ENCODE results near the gene CIART. TPM values are rescaled to one million over a fixed set of nuclear protein-coding genes. Genes with fewer than 3 reads are reported as not detected.
"Not testable (repeated sequence)": the region's sequence is repeated elsewhere in the genome, so short reads cannot be mapped to it uniquely, and the experiment has no call there.

CIART gene
- total and polyA plus RNA-seq, 5 donors from 2014 or later, result 0.56 to 2.2 (median 1.2) TPM

GRCh38 chr1:150235852-150236613 is 46.3 kb upstream of the CIART start, which contains the start of gene ANP32E:
Gene ANP32E, minus strand, starts transcription at chr1:150236112. Its CDS starts 326 bp downstream, at chr1:150235786.
- Histone ChIP-seq H3K4me3 (ENCODE audit: low read depth, low read length) (peak within 1 kb of the TSS; percentile 99), H3K9me3 (ENCODE audit: control insufficient read depth in 2 of 2, low read length in 2 of 2) (no peaks in the 10 kb centered on the region), H3K4me1 (ENCODE audit: control insufficient read depth, insufficient read depth, low read length, poor library complexity, severe bottlenecking) (peaks cover 20% of the 10 kb centered on the region), H3K27ac (ENCODE audit: insufficient read depth, low read length, poor library complexity, severe bottlenecking) (peak within 1 kb of the TSS; percentile 98), H3K27me3 (ENCODE audit: control insufficient read depth, insufficient read depth, low read length) (no peaks in the 10 kb centered on the region), H3K36me3 (ENCODE audit: control insufficient read depth, insufficient read depth, low read length) (no peaks in the 10 kb centered on the region)
- Mint-ChIP-seq H3K27ac (peak within 1 kb of the TSS in 2 of 3 donors; percentile 98 to 99), H3K4me3 (peak within 1 kb of the TSS in 1 of 4 donors; percentile 99), H3K27me3 (no peaks in the 10 kb centered on the region), H3K36me3 (peaks cover 5% of the 10 kb centered on the region), H3K9me3 (no peaks in the 10 kb centered on the region), H3K4me1 (peaks cover 9 to 21% (median 15%) of the 10 kb centered on the region in 4 donors)
- peak; percentile 92 to 94 for ATAC-seq (ENCODE audit: low read depth in 2 of 2)
- peak; percentile 90 to 99 (median 98) for DNase-seq

- Histone ChIP-seq H3K4me1 (ENCODE audit: control insufficient read depth, insufficient read depth, low read length, poor library complexity, severe bottlenecking) (peaks cover 20% of the 10 kb centered on the region), H3K27ac (ENCODE audit: insufficient read depth, low read length, poor library complexity, severe bottlenecking) (peak overlapping the region; percentile 63), H3K36me3 (ENCODE audit: control insufficient read depth, insufficient read depth, low read length) (no peaks in the 10 kb centered on the region), H3K27me3 (ENCODE audit: control insufficient read depth, insufficient read depth, low read length) (no peaks in the 10 kb centered on the region), H3K9me3 (ENCODE audit: control insufficient read depth in 2 of 2, low read length in 2 of 2) (no peaks in the 10 kb centered on the region), H3K4me3 (ENCODE audit: low read depth, low read length) (peak overlapping the region; percentile 99)
- peaks cover 5% of the 10 kb centered on the region for H3K36me3 Mint-ChIP-seq
- H3K27ac Mint-ChIP-seq, result no peak overlapping the region
- H3K4me1 Mint-ChIP-seq, result peaks cover 9 to 21% (median 15%) of the 10 kb centered on the region in 4 donors
- no peaks in the 10 kb centered on the region for H3K27me3 Mint-ChIP-seq
- H3K4me3 Mint-ChIP-seq, result no peak overlapping the region
- ATAC-seq (ENCODE audit: low read depth in 2 of 2) (no peak), DNase-seq (no peak)
- no peaks in the 10 kb centered on the region for H3K9me3 Mint-ChIP-seq
Measured at GRCh38 chr1:150236614-150237100, 45.7 kb upstream of the CIART start.

- H3K36me3 ChIP-seq (ENCODE audit: control insufficient read depth, insufficient read depth, low read length); H3K27me3 ChIP-seq (ENCODE audit: control insufficient read depth, insufficient read depth, low read length); ATAC-seq (ENCODE audit: low read depth in 2 of 2); H3K27me3 Mint-ChIP-seq; H3K27ac ChIP-seq (ENCODE audit: insufficient read depth, low read length, poor library complexity, severe bottlenecking); DNase-seq; H3K9me3 Mint-ChIP-seq; H3K36me3 Mint-ChIP-seq; H3K9me3 ChIP-seq (ENCODE audit: control insufficient read depth in 2 of 2, low read length in 2 of 2); H3K27ac Mint-ChIP-seq; H3K4me3 ChIP-seq (ENCODE audit: low read depth, low read length): not testable (repeated sequence)
- H3K4me1 Mint-ChIP-seq, result peaks cover 9 to 21% (median 15%) of the 10 kb centered on the region in 4 donors
- H3K4me3 Mint-ChIP-seq, result peak overlapping the region in 1 of 4 donors; percentile 44
- H3K4me1 ChIP-seq (ENCODE audit: control insufficient read depth, insufficient read depth, low read length, poor library complexity, severe bottlenecking), result peaks cover 20% of the 10 kb centered on the region
Measured at GRCh38 chr1:150237176-150237575, 45.2 kb upstream of the CIART start.

- no peaks in the 10 kb centered on the region for H3K36me3 ChIP-seq (ENCODE audit: control insufficient read depth, insufficient read depth, low read length)
- no peak for ATAC-seq (ENCODE audit: low read depth in 2 of 2)
- peaks cover 20% of the 10 kb centered on the region for H3K4me1 ChIP-seq (ENCODE audit: control insufficient read depth, insufficient read depth, low read length, poor library complexity, severe bottlenecking)
- no peak for DNase-seq
- Mint-ChIP-seq H3K36me3 (peaks cover 5% of the 10 kb centered on the region), H3K27ac (peak overlapping the region in 1 of 3 donors; percentile 28), H3K4me3 (peak overlapping the region in 2 of 4 donors; percentile 44 to 46), H3K4me1 (peaks cover 9 to 20% (median 15%) of the 10 kb centered on the region in 4 donors), H3K9me3 (no peaks in the 10 kb centered on the region), H3K27me3 (no peaks in the 10 kb centered on the region)
- no peak overlapping the region for H3K27ac ChIP-seq (ENCODE audit: insufficient read depth, low read length, poor library complexity, severe bottlenecking)
- no peaks in the 10 kb centered on the region for H3K27me3 ChIP-seq (ENCODE audit: control insufficient read depth, insufficient read depth, low read length)
- no peak overlapping the region for H3K4me3 ChIP-seq (ENCODE audit: low read depth, low read length)
- H3K9me3 ChIP-seq (ENCODE audit: control insufficient read depth in 2 of 2, low read length in 2 of 2), result no peaks in the 10 kb centered on the region
Measured at GRCh38 chr1:150237746-150238145, 44.6 kb upstream of the CIART start.

DNA sequence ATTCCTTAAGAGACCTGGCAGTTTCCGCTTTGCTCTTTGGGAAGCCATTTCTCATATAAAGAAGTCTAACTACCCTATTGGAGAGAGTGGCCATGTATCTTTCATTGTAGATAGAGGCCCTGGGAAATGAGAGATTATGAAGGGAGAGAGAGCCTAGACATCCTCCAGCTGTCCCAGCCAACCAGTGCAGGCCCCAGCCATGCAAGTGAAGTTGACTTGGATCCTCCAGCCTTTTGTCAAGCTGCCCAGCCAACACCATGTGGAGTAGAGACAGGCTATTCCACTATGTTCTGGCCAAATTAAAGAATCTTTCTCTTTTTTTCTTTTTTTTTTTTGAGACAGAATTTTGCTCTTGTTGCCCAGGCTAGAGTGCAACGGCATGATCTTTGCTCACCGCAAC is 39.4 kb upstream of the CIART start:
- Mint-ChIP-seq H3K4me3 (no peak overlapping the region), H3K27me3 (peaks cover 7% of the 10 kb centered on the region), H3K27ac (no peak overlapping the region), H3K36me3 (no peaks in the 10 kb centered on the region), H3K4me1 (no peaks in the 10 kb centered on the region), H3K9me3 (no peaks in the 10 kb centered on the region)
- ATAC-seq (ENCODE audit: low read depth in 2 of 2), result no peak
- Histone ChIP-seq H3K9me3 (ENCODE audit: control insufficient read depth in 2 of 2, low read length in 2 of 2) (no peaks in the 10 kb centered on the region), H3K27ac (ENCODE audit: insufficient read depth, low read length, poor library complexity, severe bottlenecking) (no peak overlapping the region), H3K4me3 (ENCODE audit: low read depth, low read length) (no peak overlapping the region), H3K27me3 (ENCODE audit: control insufficient read depth, insufficient read depth, low read length) (no peaks in the 10 kb centered on the region), H3K36me3 (ENCODE audit: control insufficient read depth, insufficient read depth, low read length) (no peaks in the 10 kb centered on the region), H3K4me1 (ENCODE audit: control insufficient read depth, insufficient read depth, low read length, poor library complexity, severe bottlenecking) (no peaks in the 10 kb centered on the region)
- DNase-seq, result no peak

- Mint-ChIP-seq H3K4me1 (no peaks in the 10 kb centered on the region), H3K27me3 (peaks cover 25% of the 10 kb centered on the region), H3K9me3 (no peaks in the 10 kb centered on the region), H3K36me3 (no peaks in the 10 kb centered on the region), H3K27ac (no peak overlapping the region), H3K4me3 (no peak overlapping the region)
- H3K4me3 ChIP-seq (ENCODE audit: low read depth, low read length), result no peak overlapping the region
- no peaks in the 10 kb centered on the region for H3K4me1 ChIP-seq (ENCODE audit: control insufficient read depth, insufficient read depth, low read length, poor library complexity, severe bottlenecking)
- DNase-seq, result no peak
- no peak for ATAC-seq (ENCODE audit: low read depth in 2 of 2)
- H3K27ac ChIP-seq (ENCODE audit: insufficient read depth, low read length, poor library complexity, severe bottlenecking), result no peak overlapping the region
- H3K36me3 ChIP-seq (ENCODE audit: control insufficient read depth, insufficient read depth, low read length), result no peaks in the 10 kb centered on the region
- H3K9me3 ChIP-seq (ENCODE audit: control insufficient read depth in 2 of 2, low read length in 2 of 2), result no peaks in the 10 kb centered on the region
- no peaks in the 10 kb centered on the region for H3K27me3 ChIP-seq (ENCODE audit: control insufficient read depth, insufficient read depth, low read length)
Measured at GRCh38 chr1:150249936-150250335, 32.4 kb upstream of the CIART start.

- ATAC-seq (ENCODE audit: low read depth in 2 of 2) (no peak), DNase-seq (no peak)
- Mint-ChIP-seq H3K36me3 (no peaks in the 10 kb centered on the region), H3K27me3 (peaks cover 73% of the 10 kb centered on the region), H3K4me1 (peaks cover 5 to 18% (median 13%) of the 10 kb centered on the region in 4 donors), H3K9me3 (no peaks in the 10 kb centered on the region), H3K27ac (peak overlapping the region in 2 of 3 donors; percentile 57 to 88), H3K4me3 (peak overlapping the region in 3 of 4 donors; percentile 49 to 61 (median 52))
- H3K4me1 ChIP-seq (ENCODE audit: control insufficient read depth, insufficient read depth, low read length, poor library complexity, severe bottlenecking), result peaks cover 12% of the 10 kb centered on the region
- H3K27me3 ChIP-seq (ENCODE audit: control insufficient read depth, insufficient read depth, low read length), result peaks cover 27% of the 10 kb centered on the region
- H3K9me3 ChIP-seq (ENCODE audit: control insufficient read depth in 2 of 2, low read length in 2 of 2), result no peaks in the 10 kb centered on the region
- no peaks in the 10 kb centered on the region for H3K36me3 ChIP-seq (ENCODE audit: control insufficient read depth, insufficient read depth, low read length)
- peak overlapping the region; percentile 49 for H3K4me3 ChIP-seq (ENCODE audit: low read depth, low read length)
- no peak overlapping the region for H3K27ac ChIP-seq (ENCODE audit: insufficient read depth, low read length, poor library complexity, severe bottlenecking)
Measured at GRCh38 chr1:150256198-150256553, 26.2 kb upstream of the CIART start.

Data from CD4-positive, CD25-positive, alpha-beta regulatory T cell (primary cell).